Gastrocnemius medialis (tissue), 4 donors: ENCODE measurements around the gene LRRC3B. TPM values are rescaled to one million over a fixed set of nuclear protein-coding genes. Genes with fewer than 3 reads are reported as not detected.

Experiments
- ATAC-seq, 2 donors: fragments of 150-250 bp; one replicate each; pipeline ENCODE4 v1.9.1; 2016
- DNase-seq, 2 donors: peaks; one replicate each; pipeline ENCODE4 v3.0.0-alpha.2; 2019
- H3K27ac ChIP-seq, 4 donors: fragments of 200-600 bp; sonication (generic); 1 replicate in 1 of 4; 2 replicates in 3 of 4; pipeline ENCODE4 v1.5.1; 2016 to 2018; ENCODE audit warnings: mild to moderate bottlenecking in 2 of 4, moderate library complexity in 1 of 4
- H3K27me3 ChIP-seq, 3 donors: fragments of 200-600 bp; sonication (generic) in 2 of 3; 1 replicate in 1 of 3; 2 replicates in 2 of 3; pipeline versions ENCODE4 v1.5.1 to v1.6.0; 2016 to 2019; ENCODE audit warnings: mild to moderate bottlenecking in 1 of 3, moderate library complexity in 1 of 3
- H3K36me3 ChIP-seq, 2 donors: fragments of 200-600 bp; sonication (generic) in 1 of 2; one replicate each; pipeline ENCODE4 v1.5.1; 2017 to 2018
- H3K4me1 ChIP-seq, 2 donors: fragments of 200-600 bp; sonication (generic) in 1 of 2; one replicate each; pipeline ENCODE4 v1.5.1; 2016 to 2017; ENCODE audit warnings: mild to moderate bottlenecking in 2 of 2
- H3K4me3 ChIP-seq, 4 donors: fragments of 200-600 bp; sonication (generic) in 3 of 4; 1 replicate in 1 of 4; 2 replicates in 3 of 4; pipeline ENCODE4 v1.5.1; 2016 to 2019; ENCODE audit warnings: mild to moderate bottlenecking in 2 of 4
- H3K9me3 ChIP-seq, 3 donors: fragments of 200-600 bp; sonication (generic) in 2 of 3; 1 replicate in 1 of 3; 2 replicates in 2 of 3; pipeline ENCODE4 v1.5.1; 2016 to 2019
- POLR2A ChIP-seq, 2 donors: fragments of 450-650 bp; IDR thresholded peaks; one replicate each; pipeline ENCODE4 v1.6.1; 2017; ENCODE audit warnings: antibody characterized with exemption in 2 of 2, mild to moderate bottlenecking in 2 of 2, moderate library complexity in 2 of 2
- in situ Hi-C, 4 donors: fragments of 200-750 bp; cut with MboI; loops; one replicate each; pipeline versions ENCODE4 v1.15.0 to v1.8.0; 2017; ENCODE audit warnings: low sequenced_read_pairs in 4 of 4
- intact Hi-C: fragments of 100-400 bp; cut with DNase I; formaldehyde crosslinking; loops from one replicate; pipeline ENCODE4 v1.15.1; 2023; ENCODE audit warnings: low total_unique reads
- total RNA-seq, 4 donors: library from RNA; depleted of rRNA; stranded (reverse); fragments of >200 nt; gene quantifications; one replicate each; pipeline versions ENCODE4 v1.1.0 to v1.2.3, GENCODE V29; 2016
- TF ChIP-seq, protein P1 (sequence below), 5 experiments: fragments of 450-650 bp in 3 of 5; fragments of 200-600 bp in 2 of 5; sonication (generic) in 2 of 5; IDR thresholded peaks in 4 of 5; conservative IDR thresholded peaks in 1 of 5; 1 replicate in 4 of 5; 2 replicates in 1 of 5; pipeline ENCODE4 v1.5.1; 2016 to 2019; ENCODE audit warnings: antibody characterized with exemption in 5 of 5, mild to moderate bottlenecking in 3 of 5, moderate library complexity in 3 of 5

LRRC3B gene
- total RNA-seq, 4 donors from 2014 or later = 0.07 to 4.4 (median 1.3) TPM

DNA sequence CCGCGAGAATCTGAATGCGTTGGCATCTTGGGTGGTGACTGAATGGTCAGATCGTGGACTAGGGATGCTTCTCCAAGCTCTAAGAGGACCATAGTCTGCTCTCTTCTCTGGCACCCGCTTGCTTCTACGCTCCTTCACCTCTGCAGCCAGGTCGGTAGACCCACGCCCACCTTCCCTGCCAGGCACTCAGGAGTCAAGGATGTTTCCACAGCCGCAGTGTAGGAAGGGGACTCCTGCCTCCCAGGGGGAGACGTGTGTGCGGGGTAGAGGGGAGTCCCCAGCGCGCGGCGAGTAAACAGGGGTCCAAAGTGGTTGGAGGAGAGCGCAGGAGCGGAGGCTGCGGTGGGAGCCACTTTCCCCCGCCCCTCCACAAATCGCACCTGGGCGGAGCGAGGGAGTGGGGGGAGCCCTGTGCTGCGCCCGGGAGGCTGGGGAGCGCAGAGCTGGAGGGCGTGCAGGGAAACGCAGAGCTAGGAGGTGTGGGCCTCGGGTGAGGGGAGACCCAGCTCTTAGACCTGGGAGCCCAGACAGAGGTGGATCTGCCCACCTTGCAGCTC is 1.7 kb downstream of the LRRC3B start:
- Histone ChIP-seq H3K9me3 (no peaks in the 10 kb centered on the region), H3K27ac (no peak overlapping the region), H3K27me3 (peaks cover 0 to 27% (median 25%) of the 10 kb centered on the region in 3 donors), H3K4me1 (peaks cover 5 to 14% of the 10 kb centered on the region in 2 donors), H3K4me3 (peak overlapping the region in 3 of 4 donors; percentile 51 to 68 (median 54)), H3K36me3 (no peaks in the 10 kb centered on the region)
- TF ChIP-seq, protein P1, sequence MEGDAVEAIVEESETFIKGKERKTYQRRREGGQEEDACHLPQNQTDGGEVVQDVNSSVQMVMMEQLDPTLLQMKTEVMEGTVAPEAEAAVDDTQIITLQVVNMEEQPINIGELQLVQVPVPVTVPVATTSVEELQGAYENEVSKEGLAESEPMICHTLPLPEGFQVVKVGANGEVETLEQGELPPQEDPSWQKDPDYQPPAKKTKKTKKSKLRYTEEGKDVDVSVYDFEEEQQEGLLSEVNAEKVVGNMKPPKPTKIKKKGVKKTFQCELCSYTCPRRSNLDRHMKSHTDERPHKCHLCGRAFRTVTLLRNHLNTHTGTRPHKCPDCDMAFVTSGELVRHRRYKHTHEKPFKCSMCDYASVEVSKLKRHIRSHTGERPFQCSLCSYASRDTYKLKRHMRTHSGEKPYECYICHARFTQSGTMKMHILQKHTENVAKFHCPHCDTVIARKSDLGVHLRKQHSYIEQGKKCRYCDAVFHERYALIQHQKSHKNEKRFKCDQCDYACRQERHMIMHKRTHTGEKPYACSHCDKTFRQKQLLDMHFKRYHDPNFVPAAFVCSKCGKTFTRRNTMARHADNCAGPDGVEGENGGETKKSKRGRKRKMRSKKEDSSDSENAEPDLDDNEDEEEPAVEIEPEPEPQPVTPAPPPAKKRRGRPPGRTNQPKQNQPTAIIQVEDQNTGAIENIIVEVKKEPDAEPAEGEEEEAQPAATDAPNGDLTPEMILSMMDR (IDR thresholded peaks at IDR 0.05 in 4 of 5, conservative IDR thresholded peaks at IDR 0.05 in 1 of 5) = no peak
- TF ChIP-seq POLR2A (IDR thresholded peaks at IDR 0.05) = no peak
- in situ Hi-C loops (no loop called here), intact Hi-C loops (no loop called here)
- DNase-seq (no peak), ATAC-seq (no peak)

DNA sequence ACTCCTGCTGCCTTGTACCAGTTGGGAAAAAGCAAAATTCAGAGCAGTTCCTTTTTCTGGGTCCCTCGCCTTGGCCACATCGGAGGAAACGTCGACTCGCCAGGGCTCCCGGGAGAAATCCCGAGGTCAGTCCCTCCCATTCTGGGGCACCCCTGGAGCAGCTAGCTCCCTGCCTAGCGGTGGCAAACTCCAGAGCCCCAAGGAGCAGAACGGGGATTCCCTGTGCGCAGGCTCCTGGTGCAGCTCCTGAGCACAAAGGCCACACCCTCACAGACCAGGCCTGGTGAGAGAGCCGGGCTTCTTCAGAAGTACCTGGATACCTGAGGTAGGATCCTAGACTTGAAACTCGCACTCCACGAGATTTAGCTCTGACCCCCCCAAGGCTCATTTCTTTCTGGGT is 2.6 kb downstream of the LRRC3B start:
- no peaks in the 10 kb centered on the region for H3K36me3 ChIP-seq
- H3K27ac ChIP-seq = no peak overlapping the region
- ATAC-seq = no peak
- intact Hi-C loops (no loop called here), in situ Hi-C loops (no loop called here)
- H3K27me3 ChIP-seq = peaks cover 0 to 27% (median 25%) of the 10 kb centered on the region in 3 donors
- no peak overlapping the region for H3K4me3 ChIP-seq
- no peaks in the 10 kb centered on the region for H3K9me3 ChIP-seq
- peaks cover 5 to 14% of the 10 kb centered on the region in 2 donors for H3K4me1 ChIP-seq
- DNase-seq = no peak
- no peak for TF ChIP-seq POLR2A (IDR thresholded peaks at IDR 0.05)
- TF ChIP-seq, protein P1 (IDR thresholded peaks at IDR 0.05 in 4 of 5, conservative IDR thresholded peaks at IDR 0.05 in 1 of 5) = no peak

DNA sequence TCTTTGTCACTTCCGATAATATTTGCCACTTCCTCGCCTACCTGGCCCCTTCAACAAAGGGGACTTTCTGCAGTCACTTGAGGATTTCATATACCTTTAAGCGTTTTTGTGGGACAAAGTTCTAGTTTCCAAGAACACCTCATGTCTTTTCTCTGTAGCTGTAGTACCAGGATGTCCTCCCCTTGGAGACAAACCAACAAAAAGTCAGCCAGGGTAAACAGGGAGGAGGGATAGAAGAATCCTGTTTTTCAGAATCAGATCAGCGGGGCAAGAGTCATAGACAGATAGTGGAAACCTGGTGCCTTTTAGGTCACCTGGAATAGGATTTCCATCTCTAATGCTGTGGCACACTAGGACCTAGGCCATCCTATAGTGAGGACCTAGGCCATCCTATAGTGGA is 4.5 kb downstream of the LRRC3B start:
- no peak for ATAC-seq
- in situ Hi-C loops (no loop called here), intact Hi-C loops (no loop called here)
- Histone ChIP-seq H3K27ac (no peak overlapping the region), H3K27me3 (peaks cover 0 to 13% (median 13%) of the 10 kb centered on the region in 3 donors), H3K9me3 (no peaks in the 10 kb centered on the region), H3K36me3 (no peaks in the 10 kb centered on the region), H3K4me1 (peaks cover 5 to 10% of the 10 kb centered on the region in 2 donors), H3K4me3 (no peak overlapping the region)
- no peak for DNase-seq
- no peak for TF ChIP-seq POLR2A (IDR thresholded peaks at IDR 0.05)

DNA sequence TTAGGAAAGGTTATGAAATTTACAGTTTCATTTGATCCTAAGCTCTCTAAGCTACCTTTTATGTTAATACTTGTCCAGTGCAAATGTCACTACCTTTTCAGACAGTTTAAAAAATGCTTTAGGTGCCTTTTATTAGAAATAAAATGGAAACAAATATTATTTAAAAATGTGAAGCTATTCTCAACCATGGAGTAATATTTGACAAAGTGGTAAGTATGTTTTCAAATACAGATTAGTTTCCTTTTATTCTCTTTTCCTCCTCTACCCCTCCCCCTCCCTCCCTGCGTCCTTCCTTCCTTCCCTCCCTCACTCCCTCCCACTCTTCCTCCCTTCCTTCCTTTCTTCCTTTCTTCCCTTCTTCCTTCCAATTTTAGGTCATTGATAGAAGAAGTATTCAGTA is 6.3 kb downstream of the LRRC3B start:
- in situ Hi-C loops = no loop called here
- Histone ChIP-seq H3K4me3 (no peak overlapping the region), H3K9me3 (no peaks in the 10 kb centered on the region), H3K4me1 (no peaks in the 10 kb centered on the region), H3K36me3 (no peaks in the 10 kb centered on the region), H3K27me3 (no peaks in the 10 kb centered on the region), H3K27ac (peak overlapping the region in 1 of 4 donors; percentile 48)
- no peak for TF ChIP-seq POLR2A (IDR thresholded peaks at IDR 0.05)
- TF ChIP-seq, protein P1 (IDR thresholded peaks at IDR 0.05 in 4 of 5, conservative IDR thresholded peaks at IDR 0.05 in 1 of 5) = no peak
- no peak for ATAC-seq
- no peak for DNase-seq
- intact Hi-C loops = no loop called here

DNA sequence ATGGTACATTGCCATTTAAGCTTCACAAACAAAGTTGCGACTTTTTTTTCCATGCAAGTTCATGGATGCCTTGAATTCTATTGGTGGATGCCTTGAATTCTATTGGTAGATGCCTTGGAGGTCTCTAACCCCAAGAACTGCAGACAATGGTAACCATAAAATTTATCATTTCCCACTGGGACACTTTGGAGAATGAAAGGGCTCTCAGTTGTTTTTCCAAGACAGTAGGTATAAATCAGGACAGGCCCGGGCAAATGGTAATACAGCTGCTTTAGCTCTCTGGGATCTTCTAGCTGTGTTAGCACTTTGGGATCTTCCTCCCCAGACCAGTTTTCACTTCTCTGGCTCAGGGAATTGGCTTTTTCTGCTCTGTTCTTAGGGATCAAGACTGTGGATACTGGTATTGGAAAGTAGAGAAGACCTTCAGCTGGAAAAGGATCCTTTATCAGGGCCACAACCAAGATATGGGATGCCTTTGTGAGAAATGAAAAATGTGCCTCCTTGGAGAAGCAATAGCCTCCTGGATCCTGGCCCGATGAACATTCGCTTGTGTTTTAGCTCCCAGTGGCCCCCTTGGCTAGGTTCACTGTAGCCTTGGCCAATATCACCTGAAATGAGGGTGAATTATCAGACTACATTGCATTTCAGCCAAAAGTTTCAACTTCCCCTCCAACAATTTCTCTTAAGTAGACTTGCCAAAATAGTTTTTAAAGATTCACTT is 8.3 kb downstream of the LRRC3B start:
- in situ Hi-C loops = no loop called here
- Histone ChIP-seq H3K36me3 (no peaks in the 10 kb centered on the region), H3K4me1 (no peaks in the 10 kb centered on the region), H3K9me3 (no peaks in the 10 kb centered on the region), H3K27me3 (no peaks in the 10 kb centered on the region), H3K27ac (no peak overlapping the region), H3K4me3 (no peak overlapping the region)
- DNase-seq (no peak), ATAC-seq (no peak)
- no peak for TF ChIP-seq POLR2A (IDR thresholded peaks at IDR 0.05)
- TF ChIP-seq, protein P1 (IDR thresholded peaks at IDR 0.05 in 4 of 5, conservative IDR thresholded peaks at IDR 0.05 in 1 of 5) = no peak
- intact Hi-C loops = no loop called here
